K562 (cell line): Measurements from ENCODE around the gene CHSY3. TPM values are rescaled to one million over a fixed set of nuclear protein-coding genes. Genes with fewer than 3 reads are reported as not detected.

ENCODE experiments used
- ATAC-seq: fragments of 200-7000 bp; cut with Tn5 transposase; 3 replicates; pipeline ENCODE4 v1.9.1; 2020; ENCODE audit warnings: moderate library complexity
- BruUV-seq: library from RNA; stranded (reverse); fragments of 400-500 nt; replicated peaks from 2 replicates; lab custom pipeline; 2021; lab: Mats Ljungman, UMichigan
- CTCF ChIA-PET: fragments of 300-600 bp; formaldehyde crosslinking; extraction: SDS; loops from one replicate; lab custom pipeline; 2021; ENCODE audit warnings: low intra/inter-chr PET ratio; lab: Yijun Ruan, JAX
- POLR2A ChIA-PET: fragments of 300-600, 350-650 bp; sonication (Branson Sonifier 250); formaldehyde crosslinking; extraction: SDS; loops from one replicate; lab custom pipeline; 2021; ENCODE audit warnings: antibody characterized with exemption, inconsistent platforms; lab: Yijun Ruan, JAX
- DNase-seq, 4 experiments: peaks; one replicate each; pipeline versions ENCODE4 v3.0.0 to v3.0.0-alpha.2; 2011 to 2018; ENCODE audit warnings: low spot score in 3 of 4, mixed read lengths in 3 of 4; ENCODE audit errors: extremely low read depth in 1 of 4
- FAIRE-seq: peaks from 2 replicates; lab custom pipeline; 2011; peaks lifted over from hg19 to GRCh38; lab: Jason Lieb, UNC
- H2AFZ ChIP-seq: 2 replicates; pipeline ENCODE4 v1.6.0; 2011; ENCODE audit warnings: low read depth, low read length, control low read depth, inconsistent platforms
- H3K27ac ChIP-seq: fragments of 200-600 bp; 3 replicates; pipeline ENCODE4 v1.8.0; 2011; ENCODE audit warnings: low read depth, mild to moderate bottlenecking, control low read depth, inconsistent platforms, low read length, moderate library complexity, mixed read lengths; ENCODE audit errors: extremely low read depth
- H3K27me3 ChIP-seq, 2 experiments: fragments of 300-600 bp in 1 of 2; 2 replicates in 1 of 2; 3 replicates in 1 of 2; pipeline versions ENCODE4 v1.6.0 to v1.8.0; 2011; ENCODE audit warnings: inconsistent platforms in 2 of 2, low read length in 2 of 2, mild to moderate bottlenecking in 1 of 2, mixed read lengths in 1 of 2, moderate library complexity in 1 of 2; ENCODE audit not compliant: control insufficient read depth in 2 of 2, insufficient read depth in 2 of 2
- H3K36me3 ChIP-seq: fragments of 300-600 bp; 3 replicates; pipeline ENCODE4 v1.8.0; 2011; ENCODE audit warnings: mild to moderate bottlenecking, low read length, inconsistent platforms; ENCODE audit not compliant: control insufficient read depth, insufficient read depth
- H3K4me1 ChIP-seq, 2 experiments: fragments of 200-600 bp in 1 of 2; replicated peaks in 1 of 2; 2 replicates in 1 of 2; 3 replicates in 1 of 2; pipeline versions ENCODE4 v1.5.1 to v1.8.0; 2011; ENCODE audit warnings: inconsistent platforms in 2 of 2, low read length in 2 of 2, mild to moderate bottlenecking in 1 of 2, mixed read lengths in 1 of 2, moderate library complexity in 1 of 2; ENCODE audit not compliant: control insufficient read depth in 2 of 2, insufficient read depth in 2 of 2
- H3K4me2 ChIP-seq: 2 replicates; pipeline ENCODE4 v1.6.1; 2011; ENCODE audit warnings: low read length, control low read depth, inconsistent platforms, mixed read lengths; ENCODE audit not compliant: insufficient read depth
- H3K4me3 ChIP-seq: fragments of 200-600 bp; sonication (generic), shearing (Covaris generic); 2 replicates; pipeline ENCODE4 v1.5.1; 2016; ENCODE audit warnings: control low read depth, inconsistent platforms
- H3K79me2 ChIP-seq: fragments of 200-600 bp; 3 replicates; pipeline ENCODE4 v1.8.0; 2011; ENCODE audit warnings: low read length, inconsistent platforms; ENCODE audit not compliant: control insufficient read depth, insufficient read depth
- H3K9ac ChIP-seq, 2 experiments: 2 replicates each; pipeline versions ENCODE4 v1.6.0 to v1.6.1; 2011; ENCODE audit warnings: low read depth in 2 of 2, low read length in 2 of 2, control low read depth in 1 of 2, inconsistent platforms in 1 of 2, mild to moderate bottlenecking in 1 of 2, mixed read lengths in 1 of 2; ENCODE audit not compliant: insufficient read depth in 1 of 2
- H3K9me1 ChIP-seq: one replicate; pipeline ENCODE4 v1.6.0; 2011; ENCODE audit warnings: inconsistent platforms, mild to moderate bottlenecking, low read length, moderate library complexity; ENCODE audit not compliant: control insufficient read depth, insufficient read depth
- H3K9me3 ChIP-seq: replicated peaks from 2 replicates; pipeline ENCODE4 v1.5.1; 2011; ENCODE audit warnings: low read depth, low read length, inconsistent platforms; ENCODE audit not compliant: control insufficient read depth, insufficient read depth
- H4K20me1 ChIP-seq: replicated peaks from 2 replicates; pipeline ENCODE4 v1.6.1; 2011; ENCODE audit warnings: low read length, inconsistent platforms, mixed read lengths; ENCODE audit not compliant: control insufficient read depth, insufficient read depth
- POLR2AphosphoS2 ChIP-seq: IDR thresholded peaks from 2 replicates; pipeline ENCODE4 v1.6.1; 2012; ENCODE audit warnings: low read length, improper control_type of control experiment
- POLR2B ChIP-seq: fragments of 450-650 bp; IDR thresholded peaks from 2 replicates; pipeline ENCODE4 v1.6.1; 2018; ENCODE audit warnings: low read depth; ENCODE audit not compliant: partially characterized antibody
- SMARCA4 ChIP-seq: fragments of 450-650 bp; IDR thresholded peaks from 2 replicates; pipeline ENCODE4 v1.6.1; 2016
- SRSF7 ChIP-seq: fragments of 200-400 bp; formaldehyde crosslinking; optimal IDR thresholded peaks from 2 replicates; pipeline ENCODE3; 2017; ENCODE audit warnings: mild to moderate bottlenecking, low read depth, low read length
- TEAD4 ChIP-seq, 2 experiments: sonication (generic) in 1 of 2; formaldehyde crosslinking in 1 of 2; IDR thresholded peaks; 2 replicates each; pipeline versions ENCODE4 v1.6.1 to v1.8.0; 2012 to 2022; ENCODE audit warnings: borderline replicate concordance in 1 of 2, inconsistent platforms in 1 of 2, low read length in 1 of 2, mild to moderate bottlenecking in 1 of 2, missing genetic modification reagents in 1 of 2
- ZNF445 ChIP-seq: fragments of 250-450 bp; sonication (Bioruptor Pico); IDR thresholded peaks from 2 replicates; pipeline ENCODE4 v1.4.0; 2020; ENCODE audit warnings: low read depth, mild to moderate bottlenecking, moderate library complexity
- ZSCAN32 ChIP-seq: fragments of 450-650 bp; formaldehyde crosslinking; IDR thresholded peaks from 2 replicates; pipeline ENCODE4 v1.4.0; 2020; ENCODE audit warnings: mild to moderate bottlenecking, moderate library complexity
- in situ Hi-C: fragments of 300-500 bp; cut with MboI; formaldehyde crosslinking; loops from 4 replicates; pipeline ENCODE4 v1.15.0; 2018; ENCODE audit warnings: inconsistent platforms, mixed read lengths
- intact Hi-C: fragments of 100-400 bp; cut with micrococcal nuclease; formaldehyde crosslinking; loops from 2 replicates; pipeline ENCODE4 v1.14.2; 2022
- polyA plus RNA-seq, 8 experiments: library from polyadenylated mRNA; depleted of rRNA in 4 of 8; stranded (reverse) in 5 of 8; unstranded in 3 of 8; fragments of >200 nt; fragmentation: Nextera tagmentation in 2 of 8; fragmentation: Illumina TruSeq in 1 of 8; extraction: Ambion mirVana in 2 of 8; extraction: Trizol in 1 of 8; gene quantifications; 2 replicates each; pipeline versions ENCODE4 v1.2.1 to v1.2.3, GENCODE V29; 2011 to 2014; ENCODE audit warnings: inconsistent platforms in 1 of 8, missing spikeins in 1 of 8
- total RNA-seq, 7 experiments: library from RNA; depleted of rRNA in 6 of 7; stranded (reverse); fragments of >200 nt in 6 of 7; fragmentation: Illumina TruSeq in 2 of 7; extraction: Trizol in 2 of 7; gene quantifications; 2 replicates each; pipeline versions ENCODE4 v1.2.1 to v1.2.3, GENCODE V29; 2011 to 2021; ENCODE audit warnings: low replicate concordance in 1 of 7

The CHSY3 gene
- total and polyA plus RNA-seq, 9 of the 15 experiments (the other 6 are each of a cell fraction or from before 2014, with no cell fraction given) = 0.04 TPM; not detected in 8

DNA sequence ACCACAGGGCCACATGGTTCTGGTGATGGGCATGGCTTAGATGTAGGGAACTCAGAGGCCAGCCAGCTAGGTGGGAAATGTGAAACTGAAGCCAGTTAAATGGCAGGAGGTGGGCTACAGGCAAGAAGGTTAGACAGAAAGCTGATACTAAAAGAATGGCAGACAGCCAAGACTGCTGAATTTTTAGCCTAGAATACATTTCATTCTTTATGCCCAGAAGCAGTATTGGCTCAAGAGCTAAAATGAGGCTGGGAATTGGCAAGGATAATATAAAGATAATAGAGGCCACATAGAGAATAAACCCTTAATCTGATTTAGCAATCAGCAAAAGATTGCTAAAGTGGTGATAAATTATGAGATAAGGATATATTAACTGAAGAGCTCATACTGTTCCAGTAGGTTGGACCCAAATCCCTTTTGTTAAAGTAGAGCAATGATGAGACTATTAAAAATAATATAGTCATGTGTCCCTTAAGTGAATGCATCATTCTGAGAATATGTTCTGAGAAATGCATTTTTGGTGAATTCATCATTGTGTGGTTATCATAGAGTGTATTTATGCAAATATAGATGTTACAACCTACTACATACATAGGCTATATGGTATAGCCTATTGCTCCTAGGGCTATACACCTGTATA is 234.3 kb downstream of the CHSY3 start:
- Histone ChIP-seq H3K9me3 (peaks cover 5% of the 10 kb centered on the region; the same call in 1 of the 2 replicates), H3K79me2 (no peaks in the 10 kb centered on the region), H3K36me3 (no peaks in the 10 kb centered on the region)
- in situ Hi-C loops = no loop called here
- intact Hi-C loops = no loop called here
- no peak for TF ChIP-seq SRSF7
- TF ChIP-seq POLR2AphosphoS2 = no peak
- TF ChIP-seq ZSCAN32 (CRISPR knock-in tag) = no peak
- no peak for TF ChIP-seq TEAD4 (IDR thresholded peaks at IDR 0.05; ENCODE audit: low read length)
- TF ChIP-seq TEAD4 (CRISPR knock-in tag; IDR thresholded peaks at IDR 0.05; ENCODE audit: borderline replicate concordance) = no peak
- TF ChIP-seq ZNF445 (CRISPR knock-in tag) = no peak
- TF ChIP-seq POLR2B = no peak
- no peak for TF ChIP-seq SMARCA4
- TF ChIP-seq, all 486 proteins: peak for 0
- no peaks in the 10 kb centered on the region for H4K20me1 ChIP-seq
- no TSS peak for BruUV-seq
- no peak overlapping the region for H3K9ac ChIP-seq
- CTCF ChIA-PET = no interaction called here
- ATAC-seq (no peak), FAIRE-seq (no peak), DNase-seq (no peak)
- no peak overlapping the region for H3K27ac ChIP-seq
- no peak overlapping the region for H2AFZ ChIP-seq
- POLR2A ChIA-PET = no interaction called here
- no peak overlapping the region for H3K4me3 ChIP-seq
- H3K4me1 ChIP-seq = no peaks in the 10 kb centered on the region
- no peaks in the 10 kb centered on the region for H3K9me1 ChIP-seq
- H3K27me3 ChIP-seq = no peaks in the 10 kb centered on the region
- no peak overlapping the region for H3K4me2 ChIP-seq
